ENCODE results near the gene RARB.

RARB gene

DNA sequence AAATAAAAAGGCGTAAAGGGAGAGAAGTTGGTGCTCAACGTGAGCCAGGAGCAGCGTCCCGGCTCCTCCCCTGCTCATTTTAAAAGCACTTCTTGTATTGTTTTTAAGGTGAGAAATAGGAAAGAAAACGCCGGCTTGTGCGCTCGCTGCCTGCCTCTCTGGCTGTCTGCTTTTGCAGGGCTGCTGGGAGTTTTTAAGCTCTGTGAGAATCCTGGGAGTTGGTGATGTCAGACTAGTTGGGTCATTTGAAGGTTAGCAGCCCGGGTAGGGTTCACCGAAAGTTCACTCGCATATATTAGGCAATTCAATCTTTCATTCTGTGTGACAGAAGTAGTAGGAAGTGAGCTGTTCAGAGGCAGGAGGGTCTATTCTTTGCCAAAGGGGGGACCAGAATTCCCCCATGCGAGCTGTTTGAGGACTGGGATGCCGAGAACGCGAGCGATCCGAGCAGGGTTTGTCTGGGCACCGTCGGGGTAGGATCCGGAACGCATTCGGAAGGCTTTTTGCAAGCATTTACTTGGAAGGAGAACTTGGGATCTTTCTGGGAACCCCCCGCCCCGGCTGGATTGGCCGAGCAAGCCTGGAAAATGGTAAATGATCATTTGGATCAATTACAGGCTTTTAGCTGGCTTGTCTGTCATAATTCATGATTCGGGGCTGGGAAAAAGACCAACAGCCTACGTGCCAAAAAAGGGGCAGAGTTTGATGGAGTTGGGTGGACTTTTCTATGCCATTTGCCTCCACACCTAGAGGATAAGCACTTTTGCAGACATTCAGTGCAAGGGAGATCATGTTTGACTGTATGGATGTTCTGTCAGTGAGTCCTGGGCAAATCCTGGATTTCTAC lies at the start of gene RARB:
Gene RARB (plus strand): TSS at position 322 of the 847 bp plus-strand sequence. CDS start 469 bp downstream, at position 791.
- DNase-seq = no peak

DNA sequence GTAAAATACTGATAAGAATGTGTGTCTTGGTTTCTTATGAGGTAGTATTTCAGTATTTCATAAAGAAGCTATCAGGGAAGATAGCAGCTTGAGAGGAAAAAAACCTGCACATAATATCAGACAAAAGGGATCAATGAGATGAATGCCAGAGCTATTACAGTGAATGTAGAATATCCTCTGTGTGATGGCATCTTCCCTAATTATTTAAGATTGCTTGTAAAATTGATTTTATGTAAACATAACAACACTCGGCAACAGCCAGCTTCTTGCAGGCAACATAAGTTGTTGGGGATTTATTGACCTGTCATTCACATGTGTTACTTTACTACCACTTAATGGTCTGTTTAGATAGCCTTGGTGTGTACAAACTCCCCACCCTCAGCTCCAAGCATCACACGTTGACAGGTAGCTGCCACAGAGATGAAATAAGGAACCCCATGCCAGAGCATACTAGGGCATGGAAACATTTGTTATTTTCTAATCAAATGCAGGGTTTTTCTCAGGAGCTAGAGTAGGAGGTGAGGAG lies 49.2 kb upstream of the RARB start:
- DNase-seq = no peak

DNA sequence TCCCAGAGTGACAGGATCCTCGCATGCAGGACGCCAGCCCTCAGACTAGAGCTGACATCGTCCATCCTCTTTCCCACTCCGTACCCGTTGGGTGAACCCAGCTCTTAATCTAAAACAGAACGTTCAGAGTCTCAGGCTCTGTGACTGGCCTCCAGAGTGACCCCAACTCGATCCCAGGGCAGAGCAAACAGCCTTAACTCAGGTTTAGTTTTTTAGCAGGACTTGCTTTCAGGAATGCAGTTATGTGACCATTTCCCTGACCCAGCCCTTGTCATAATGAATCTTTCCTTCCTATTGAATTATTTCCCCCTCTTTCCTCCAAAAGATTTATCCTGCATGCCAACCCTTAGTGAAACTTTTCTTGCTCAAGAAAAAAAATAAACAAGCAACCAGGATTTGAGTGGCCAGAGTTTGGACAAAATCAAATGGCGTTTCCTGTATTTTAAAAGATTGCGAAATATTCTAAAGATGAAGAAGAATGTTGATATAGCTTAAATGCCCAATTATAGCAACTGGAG lies 47.8 kb upstream of the RARB start:
- no peak for DNase-seq

DNA sequence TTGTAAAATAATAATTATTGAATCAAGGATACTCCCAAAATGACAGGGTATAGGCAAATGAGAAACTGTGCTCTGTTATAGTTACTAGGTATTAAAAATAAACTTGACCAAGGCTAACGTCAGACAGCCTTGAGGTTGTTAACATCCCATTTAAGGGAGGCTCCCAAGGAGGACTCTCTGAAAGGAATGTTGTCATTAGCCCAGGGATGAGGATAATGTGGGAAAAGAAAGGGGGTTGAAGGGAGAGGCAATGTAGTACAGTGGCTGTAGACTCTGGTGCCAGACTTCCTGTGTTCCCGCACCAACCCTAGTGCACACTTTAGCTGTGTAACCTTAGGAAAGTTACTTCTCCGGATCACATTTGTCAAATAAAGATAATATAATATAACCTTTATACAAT lies 47.0 kb upstream of the RARB start:
- DNase-seq = no peak

DNA sequence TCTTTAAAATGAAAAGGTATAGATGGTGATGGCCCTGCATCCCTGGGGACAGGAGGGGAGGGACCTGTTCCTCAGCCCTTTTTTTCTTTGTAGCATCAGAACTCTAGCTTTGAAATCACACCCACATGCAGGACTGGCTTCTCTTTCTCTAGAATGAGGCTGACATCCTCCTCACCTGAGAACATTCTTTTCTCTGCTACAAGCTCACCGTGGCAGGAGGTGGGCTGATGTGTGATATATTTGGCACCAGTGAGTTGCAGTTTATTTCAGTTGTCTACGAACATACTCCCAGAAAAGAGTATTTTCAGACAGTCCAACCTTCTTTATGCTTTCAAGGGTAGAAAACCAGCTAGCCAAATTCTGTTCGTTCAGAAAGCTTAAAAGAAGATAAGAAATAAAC lies 43.6 kb upstream of the RARB start:
- DNase-seq = no peak

DNA sequence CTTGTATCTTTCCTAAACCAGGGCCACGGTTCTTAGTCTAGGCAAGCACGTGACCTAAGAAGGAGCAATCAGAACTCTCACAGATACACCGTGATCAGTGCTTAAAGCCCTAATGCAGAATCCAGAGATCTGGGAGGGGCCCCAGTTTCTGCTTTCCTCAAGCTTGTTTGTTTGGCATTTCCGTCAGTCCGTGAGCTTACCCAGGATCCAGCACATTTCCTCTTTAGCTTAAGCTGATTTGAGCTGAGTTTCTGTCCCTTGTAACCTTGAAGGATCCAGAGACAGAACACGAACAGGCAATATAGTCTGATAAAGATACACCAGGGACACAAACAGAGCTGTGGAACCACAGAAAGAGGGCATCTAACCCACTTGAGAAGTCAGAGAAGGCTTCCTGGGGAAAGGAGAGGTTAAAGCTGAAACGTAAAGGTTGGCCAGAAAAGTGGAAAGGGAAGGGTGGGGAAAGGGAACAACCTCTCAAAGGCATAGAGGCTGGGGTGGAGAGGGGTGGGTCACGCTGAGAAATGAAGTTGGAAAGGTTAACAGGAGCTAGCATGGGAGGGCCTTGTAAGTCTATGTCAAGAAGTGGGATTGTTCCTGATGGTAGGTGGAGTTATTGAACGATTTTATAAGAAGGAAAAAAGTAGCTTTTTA lies 42.1 kb upstream of the RARB start:
- no peak for DNase-seq

DNA sequence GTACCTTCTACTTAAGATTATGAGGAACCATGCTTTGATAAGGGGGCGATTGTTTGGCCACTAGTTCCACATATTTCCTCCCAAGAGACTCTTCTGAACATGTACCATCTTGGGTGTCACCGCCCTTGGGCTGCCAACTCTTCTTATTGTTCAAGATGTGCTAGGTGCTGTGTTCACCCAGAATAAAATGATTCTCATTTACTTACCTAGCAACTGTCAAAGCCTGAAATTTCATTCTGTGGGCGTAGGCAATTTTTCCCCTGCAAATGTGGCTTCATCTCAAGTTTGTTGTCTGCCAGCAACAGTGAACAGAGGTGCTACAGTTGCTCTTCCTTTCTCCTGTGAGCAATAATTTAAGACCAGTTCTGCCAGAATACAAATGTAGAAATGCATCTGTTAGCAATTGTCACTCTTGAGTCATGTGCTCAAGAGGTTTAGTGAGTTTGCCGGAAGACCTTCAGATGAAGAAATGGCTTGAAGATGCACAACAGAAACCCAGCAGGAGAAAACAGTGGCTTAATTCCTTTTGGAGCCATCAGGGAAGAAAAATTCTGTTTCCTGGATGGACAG lies 41.3 kb upstream of the RARB start:
- DNase-seq = no peak

DNA sequence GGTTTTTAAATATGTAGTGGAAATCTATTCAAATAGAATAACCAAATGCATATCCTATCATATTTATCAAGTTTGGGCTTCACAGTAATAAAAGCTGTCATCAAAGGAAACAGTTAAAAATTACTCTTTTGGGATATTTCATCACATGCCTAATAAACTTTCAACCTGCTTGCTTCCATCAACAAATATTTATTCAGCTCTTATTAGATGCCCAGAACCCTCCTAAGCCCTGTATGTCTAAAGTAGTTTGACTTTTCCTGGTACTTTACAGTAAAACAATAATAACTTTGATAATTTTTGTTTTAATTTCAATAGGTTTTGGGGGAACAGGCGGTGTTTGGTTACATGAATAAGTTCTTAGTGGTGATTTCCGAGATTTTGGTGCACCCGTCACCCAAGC lies 37.5 kb upstream of the RARB start:
- no peak for DNase-seq

DNA sequence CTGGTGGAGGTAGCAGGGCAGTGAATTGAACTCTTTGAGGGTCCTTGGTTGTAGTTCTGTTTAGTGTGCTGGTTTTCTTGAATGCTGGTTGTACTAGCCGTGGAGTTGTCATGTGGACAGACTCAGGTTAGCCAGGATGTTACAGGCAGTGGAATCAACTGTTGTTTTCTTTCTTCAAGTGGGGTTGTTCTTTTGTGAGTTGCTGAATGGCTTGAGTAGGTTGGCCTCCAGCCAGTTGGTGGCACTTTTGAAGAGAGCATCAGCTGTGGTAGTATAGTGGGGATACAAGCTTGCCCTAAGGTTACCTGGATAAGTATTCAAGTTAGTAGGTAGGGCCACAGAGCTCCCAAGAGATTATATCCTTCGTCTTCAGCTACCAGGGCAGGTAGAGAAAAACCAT lies 31.8 kb upstream of the RARB start:
- DNase-seq = no peak

DNA sequence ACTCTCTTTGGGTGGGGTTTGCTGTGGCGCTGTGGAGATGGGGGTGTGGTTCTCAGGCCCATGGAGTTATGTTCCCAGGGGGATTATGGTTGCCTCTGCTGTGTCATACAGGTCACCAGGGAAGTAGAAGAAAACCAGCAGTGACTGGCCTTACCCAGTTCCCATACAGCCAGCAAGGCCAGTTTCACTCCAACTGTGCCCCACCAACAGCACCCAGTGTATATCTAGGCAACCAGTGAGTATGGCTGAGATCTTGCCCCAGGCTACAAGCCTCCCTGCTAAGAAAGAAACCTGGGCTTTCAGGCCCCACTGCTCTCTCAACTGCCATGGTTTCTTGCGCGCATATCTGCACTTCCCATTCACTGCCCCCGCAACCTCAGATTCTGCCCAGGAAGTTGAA lies 31.4 kb upstream of the RARB start:
- no peak for DNase-seq

DNA sequence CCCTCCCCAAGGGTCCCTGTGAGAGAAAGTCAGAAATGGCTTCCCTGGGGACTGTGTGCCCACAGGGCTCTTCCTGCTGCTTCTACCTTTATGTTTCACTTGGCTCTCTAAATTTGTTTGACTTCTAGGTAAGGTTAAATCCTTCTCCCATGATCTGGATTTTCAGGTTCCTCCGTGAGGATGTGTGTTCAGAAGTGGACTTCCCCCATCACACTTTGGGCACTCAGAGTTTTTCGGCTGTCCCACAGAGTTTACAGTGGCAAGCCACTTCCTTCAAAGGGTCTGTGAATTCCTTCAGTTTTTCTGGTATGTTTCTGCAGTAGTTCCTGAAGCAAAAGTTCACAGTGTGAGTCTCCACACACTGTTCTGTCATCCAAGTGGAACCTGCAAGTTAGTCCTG lies 30.9 kb upstream of the RARB start:
- DNase-seq = no peak

DNA sequence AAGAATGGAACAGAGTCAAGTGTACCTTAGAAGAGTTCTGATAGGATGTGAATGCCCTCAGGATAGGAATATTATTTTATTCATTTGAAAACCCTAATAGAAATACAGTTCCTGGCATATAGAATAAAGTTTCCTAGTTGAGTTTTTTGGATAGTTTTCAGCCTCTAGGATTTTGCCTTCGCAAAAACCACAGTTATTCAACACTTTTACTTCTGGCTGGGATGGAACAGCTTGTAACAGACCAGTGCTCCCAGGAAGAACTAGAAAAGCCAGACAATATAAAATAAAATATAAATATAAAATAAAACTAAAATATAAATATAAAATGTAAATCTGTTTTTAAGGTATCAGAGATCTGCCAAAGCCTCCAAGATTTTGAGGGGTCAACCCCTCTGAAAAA lies 27.5 kb upstream of the RARB start:
- no peak for DNase-seq

DNA sequence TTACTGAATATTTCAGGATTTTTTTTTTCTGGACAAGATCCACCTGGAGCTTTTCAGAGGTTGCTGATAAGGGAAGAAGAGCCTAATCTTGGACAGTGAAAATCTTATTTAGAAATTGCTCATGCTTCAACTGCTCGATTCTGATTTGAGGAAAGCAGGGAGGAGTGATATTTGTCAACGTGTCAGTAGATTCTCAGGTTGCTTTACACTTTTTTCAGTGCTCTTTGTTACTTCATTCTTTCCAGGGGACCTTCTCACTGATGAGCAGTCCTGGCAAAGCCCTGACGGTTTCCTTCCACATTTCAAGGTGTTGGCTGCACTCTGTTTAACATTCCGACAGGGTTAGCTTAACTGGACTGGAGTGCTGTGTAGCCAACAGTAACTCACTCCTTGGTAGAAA lies 24.1 kb upstream of the RARB start:
- DNase-seq = no peak

DNA sequence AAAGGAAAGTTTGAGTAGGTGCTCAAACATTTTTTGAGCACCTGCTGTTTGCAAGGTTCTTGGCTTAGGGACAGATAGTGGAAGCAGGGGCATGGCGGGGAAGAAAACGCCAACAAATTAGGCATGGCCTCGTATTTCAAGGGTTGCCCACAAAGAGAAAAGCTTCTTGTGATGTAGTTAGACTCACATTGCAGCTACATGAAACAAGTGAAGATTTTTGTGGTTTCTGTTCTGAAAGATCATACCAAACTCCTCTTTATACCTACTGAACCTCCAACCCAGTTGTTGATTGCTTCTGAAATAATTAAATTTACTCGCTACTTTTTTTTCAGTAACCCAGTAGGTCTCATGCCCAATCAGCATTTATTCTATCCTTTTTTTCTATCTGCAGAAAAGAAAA lies 23.5 kb upstream of the RARB start:
- DNase-seq = no peak

DNA sequence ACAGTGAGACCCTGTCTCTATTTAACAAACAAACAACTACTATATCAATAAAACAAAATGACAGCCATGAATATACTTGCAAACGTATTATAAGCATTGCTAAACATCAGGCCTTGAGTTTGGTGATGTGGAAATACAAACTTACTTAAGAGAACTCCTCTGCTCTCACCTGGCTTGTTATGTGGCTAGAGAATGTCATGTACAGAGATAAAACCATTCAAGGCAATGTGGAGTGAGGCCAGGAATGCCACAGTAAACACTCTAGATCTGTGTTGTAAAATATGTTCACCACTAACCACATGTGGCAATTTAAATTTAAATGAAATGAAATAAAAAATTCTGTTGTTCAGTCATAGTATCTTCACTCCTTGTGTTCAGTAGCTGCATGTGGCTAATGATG lies 22.7 kb upstream of the RARB start:
- DNase-seq = no peak

DNA sequence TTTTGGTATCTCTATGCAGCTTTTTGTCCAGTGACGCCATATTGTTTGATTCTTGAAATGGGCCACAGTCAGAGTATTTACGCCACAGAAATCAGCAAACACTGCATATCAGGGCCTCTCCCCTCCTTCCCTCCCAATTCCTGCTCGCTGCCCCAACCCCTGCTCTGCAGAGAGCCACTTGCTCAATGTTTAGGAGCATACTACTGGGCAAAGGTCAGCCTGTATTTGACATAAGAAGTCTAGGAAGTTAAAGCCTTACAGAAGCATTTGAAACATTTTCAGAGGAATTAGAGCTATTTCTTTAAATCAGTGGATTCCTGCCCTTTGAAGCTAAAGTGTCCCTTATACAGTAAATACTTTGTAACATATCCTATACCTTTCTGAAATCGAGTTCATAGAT lies 17.4 kb upstream of the RARB start:
- DNase-seq = no peak

DNA sequence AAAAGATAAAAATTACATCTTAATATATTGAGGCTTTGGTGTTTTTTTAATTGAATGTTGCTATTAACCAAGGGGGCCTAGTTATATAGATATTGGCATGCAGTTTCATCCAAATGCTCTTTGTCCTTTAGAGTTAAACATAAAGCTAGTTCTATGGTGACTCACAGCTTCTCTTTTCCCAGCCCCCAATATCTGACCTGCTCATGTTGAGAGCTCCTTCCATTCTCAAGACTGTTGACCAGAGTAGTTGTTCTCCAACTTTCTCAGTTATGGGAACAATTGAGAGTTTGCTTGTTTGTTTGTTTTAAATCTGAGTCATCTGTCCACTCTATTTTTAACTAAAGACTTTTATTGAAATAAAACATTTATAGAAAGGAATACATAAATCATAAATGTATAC lies 15.8 kb upstream of the RARB start:
- no peak for DNase-seq

DNA sequence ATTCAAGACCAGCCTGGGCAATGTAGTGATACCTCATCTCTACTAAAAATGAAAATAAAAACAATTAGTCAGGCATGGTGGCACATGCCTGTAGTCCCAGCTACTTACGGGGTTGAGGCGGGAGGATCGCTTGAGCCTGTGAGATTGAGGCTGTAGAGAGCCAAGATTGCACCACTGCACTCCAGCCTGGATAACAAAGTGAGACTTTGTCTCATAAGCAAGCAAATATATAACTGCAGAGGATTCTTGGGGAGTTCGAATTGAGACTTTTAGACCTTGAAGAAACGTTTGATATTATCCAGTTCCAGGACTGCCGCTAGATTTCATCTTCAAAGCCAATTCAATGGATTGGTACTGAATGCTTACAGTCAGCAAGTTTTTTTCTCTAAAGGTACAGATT lies 11.9 kb upstream of the RARB start:
- no peak for DNase-seq

DNA sequence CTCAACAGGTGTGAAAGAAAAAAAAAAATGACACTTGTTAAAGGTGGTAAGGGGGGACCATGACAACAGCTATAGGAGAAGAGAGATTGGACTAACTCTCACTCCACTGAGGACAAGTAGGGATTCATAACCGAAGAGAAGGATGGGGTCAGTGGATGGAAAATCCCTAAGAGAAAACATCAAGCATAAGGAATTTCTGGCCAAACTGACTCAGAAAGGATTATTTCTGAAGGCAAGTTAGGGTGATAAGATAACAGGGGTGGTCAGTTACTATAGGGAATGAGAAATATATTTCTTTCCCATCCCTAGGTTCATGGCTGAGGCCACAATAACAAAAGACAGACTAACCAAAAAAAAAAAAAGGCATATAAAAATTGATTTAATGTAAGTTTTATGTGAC lies 9.5 kb upstream of the RARB start:
- no peak for DNase-seq

DNA sequence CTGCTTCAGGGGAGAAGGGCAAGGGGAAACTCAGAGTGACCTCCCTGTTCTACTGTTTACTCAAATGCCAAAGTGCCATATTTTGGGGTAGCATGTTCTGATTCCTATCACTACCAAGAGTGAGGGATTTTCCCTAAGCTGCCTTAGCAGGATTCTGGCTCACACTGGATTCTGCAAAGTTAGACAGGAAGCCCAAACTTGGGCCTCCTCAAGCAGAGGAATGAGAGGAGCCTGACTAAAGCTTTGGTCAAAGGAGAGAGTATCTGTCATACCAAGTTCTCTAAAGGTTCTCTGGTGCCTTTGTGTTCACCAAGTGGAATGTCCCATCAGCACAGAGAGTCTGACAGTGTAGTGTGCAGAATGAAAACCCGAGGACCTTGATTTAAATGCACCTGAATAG lies 8.8 kb upstream of the RARB start:
- no peak for DNase-seq

DNA sequence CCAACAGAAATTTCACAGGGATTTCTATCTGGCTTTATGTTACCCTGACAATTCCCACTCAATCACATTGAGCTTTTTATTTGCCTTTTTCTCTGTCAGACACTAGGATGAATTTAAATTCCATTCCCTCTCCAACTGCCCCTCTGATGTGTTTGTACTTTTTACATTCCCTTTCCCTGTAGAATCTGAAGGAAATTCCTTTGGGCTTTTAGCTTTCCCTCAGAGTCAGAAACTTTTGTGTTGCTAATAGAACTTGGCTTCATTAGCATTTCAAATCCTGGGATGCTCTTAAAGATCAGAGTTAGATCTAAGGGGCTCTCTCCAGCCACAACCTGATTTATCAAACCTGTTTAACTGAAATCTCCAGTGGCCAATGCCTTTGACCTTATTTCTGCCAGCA lies 7.9 kb upstream of the RARB start:
- no peak for DNase-seq

DNA sequence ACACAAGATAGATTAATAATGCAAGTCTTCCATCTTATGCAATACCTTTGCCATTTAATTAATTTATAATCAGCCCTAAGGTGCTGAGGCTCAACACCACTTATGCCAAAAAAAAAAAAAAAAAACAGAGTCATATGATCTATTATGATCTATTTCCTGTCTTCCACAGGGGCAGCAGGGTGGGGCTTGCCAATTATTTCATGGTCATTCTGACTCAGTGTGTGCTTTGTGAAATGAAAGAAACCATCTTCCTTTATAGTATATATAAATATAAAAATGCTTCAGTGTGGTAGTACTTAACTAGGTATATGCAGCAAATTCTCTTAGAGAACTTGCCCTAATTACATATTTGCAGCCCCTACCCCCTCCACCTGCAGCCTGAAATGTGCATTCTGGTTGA lies 7.2 kb upstream of the RARB start:
- no peak for DNase-seq

DNA sequence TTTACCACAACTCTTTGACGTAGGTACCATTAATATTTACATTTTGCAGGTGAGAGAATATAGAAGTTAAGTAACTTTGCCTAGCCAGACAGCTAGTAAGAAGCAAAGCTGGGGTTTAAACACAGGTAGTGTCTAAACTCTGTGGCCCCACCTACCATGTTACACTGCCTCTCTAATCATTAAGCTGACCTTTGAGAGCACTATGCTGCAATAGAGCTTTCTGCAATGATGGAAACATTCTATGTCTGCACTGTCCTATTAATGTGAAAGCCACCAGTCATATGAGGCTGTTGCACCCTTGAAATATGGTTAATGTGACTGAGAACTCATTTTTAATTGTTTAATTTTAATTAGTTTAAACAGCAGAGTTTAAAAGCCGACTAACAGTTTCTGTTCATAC lies 6.3 kb upstream of the RARB start:
- no peak for DNase-seq
